OCI-LY7 (cell line): ENCODE data around the gene GNAO1.

Source experiments
- CTCF ChIP-seq: fragments of 200-600 bp; sonication (generic); conservative IDR thresholded peaks from 2 replicates; pipeline ENCODE4 v1.5.1; 2014; ENCODE audit warnings: mild to moderate bottlenecking, antibody characterized with exemption, low read length, moderate library complexity, mixed read lengths
- EZH2phosphoT487 ChIP-seq: fragments of 200-600 bp; sonication (generic); IDR thresholded peaks from 2 replicates; pipeline ENCODE4 v1.6.1; 2018; ENCODE audit warnings: low read depth, borderline replicate concordance, mild to moderate bottlenecking, mixed run types, antibody characterized with exemption, low read length, moderate library complexity, mixed read lengths

- no peak for TF ChIP-seq CTCF
- TF ChIP-seq EZH2phosphoT487, result no peak
Observed at GRCh38 chr16:56303880-56304279, 112.6 kb downstream of the GNAO1 start.
